ENCODE measurements around the gene CDK11B. TPM values are rescaled to one million over a fixed set of nuclear protein-coding genes. Genes with fewer than 3 reads are reported as not detected.

Gene CDK11B
- total RNA-seq, 1 experiment from 2014 or later, result 14.8 TPM

DNA sequence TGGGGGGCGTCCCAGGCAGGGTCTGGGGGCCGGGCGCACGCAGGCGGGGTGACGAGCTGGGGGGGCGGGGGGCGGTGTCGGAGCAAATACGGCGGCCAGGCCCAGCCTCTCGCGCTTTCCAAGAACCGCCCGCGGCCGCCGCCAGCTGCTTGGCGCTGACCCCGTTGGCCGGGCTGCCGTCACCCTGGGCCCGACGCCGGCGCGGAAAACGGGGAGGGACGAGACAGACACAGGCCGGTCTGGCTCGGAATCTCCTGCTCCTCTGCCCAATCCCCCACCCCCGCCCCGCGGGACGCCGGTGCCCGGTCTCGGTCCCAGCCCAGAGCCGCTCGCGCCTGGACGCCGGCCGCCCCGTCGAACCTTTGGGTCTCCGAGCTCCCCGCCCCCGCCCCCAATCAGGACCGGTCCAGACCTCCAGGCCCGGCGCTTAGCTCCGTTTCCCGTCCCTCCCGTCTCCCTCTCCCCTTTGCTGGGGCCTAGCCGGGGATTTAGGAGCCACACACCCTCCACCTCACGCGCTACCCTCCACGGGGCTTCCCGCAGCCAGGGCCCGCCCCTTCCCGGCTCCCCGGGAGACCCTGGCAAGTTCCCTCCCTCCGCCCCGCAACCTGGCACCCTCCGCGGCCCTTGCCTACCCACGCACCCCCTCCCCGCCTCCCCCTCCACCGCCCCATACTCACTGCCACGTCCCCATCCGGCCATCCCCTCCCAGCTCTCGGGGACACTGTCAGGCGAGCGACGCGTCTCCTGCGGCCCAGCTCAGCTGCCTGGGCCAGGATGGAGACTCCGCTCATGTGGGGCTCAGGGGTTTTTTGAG is 27.6 kb downstream of the CDK11B start:
- no peak for DNase-seq (ENCODE audit: low read depth in 1 of 2, low spot score in 2 of 2)
- H3K4me1 ChIP-seq (replicated peaks), result no peaks in the 10 kb centered on the region
- H3K27ac ChIP-seq, result no peak overlapping the region
- H3K9me3 ChIP-seq (replicated peaks), result no peaks in the 10 kb centered on the region
- no peaks in the 10 kb centered on the region for H3K27me3 ChIP-seq (replicated peaks)
- H3K36me3 ChIP-seq, result 0 out of 2 replicates have a peak, but pooled peaks cover 5% of the 10 kb centered on the region
- no peak overlapping the region for H3K4me3 ChIP-seq

DNA sequence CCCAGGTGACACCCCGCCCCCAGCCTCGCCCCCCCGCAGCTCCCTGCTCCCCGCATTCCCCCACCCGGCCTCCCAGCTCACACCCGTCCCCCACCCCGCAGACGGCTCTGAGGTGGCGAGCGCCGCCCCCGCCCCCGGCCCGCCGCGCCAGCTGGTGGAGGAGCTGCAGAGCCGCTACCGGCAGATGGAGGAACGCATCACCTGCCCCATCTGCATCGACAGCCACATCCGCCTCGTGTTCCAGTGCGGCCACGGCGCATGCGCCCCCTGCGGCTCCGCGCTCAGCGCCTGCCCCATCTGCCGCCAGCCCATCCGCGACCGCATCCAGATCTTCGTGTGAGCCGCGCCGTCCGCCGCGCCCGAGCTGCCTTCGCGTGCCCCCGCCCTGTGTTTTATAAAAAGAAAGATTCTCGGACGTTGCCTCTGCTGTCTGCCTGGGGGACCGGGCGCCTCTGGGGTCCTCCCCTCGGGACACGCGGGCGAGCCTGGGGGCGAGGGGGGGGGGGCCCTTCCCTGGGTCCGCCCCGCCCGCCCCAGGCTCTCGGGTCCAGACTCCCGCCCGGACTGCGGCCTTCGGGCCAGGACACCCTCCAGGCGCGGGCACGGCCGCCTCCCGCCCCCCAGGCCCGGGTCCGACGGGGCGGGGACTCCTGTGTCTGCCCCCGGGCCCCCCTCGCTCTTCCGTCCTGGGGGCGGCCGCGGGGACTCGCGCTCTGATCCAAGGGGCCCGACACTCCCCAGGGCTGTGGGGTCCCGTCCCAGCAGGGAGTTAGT is 28.4 kb downstream of the CDK11B start:
- DNase-seq (ENCODE audit: low read depth in 1 of 2, low spot score in 2 of 2), result no peak
- Histone ChIP-seq H3K9me3 (replicated peaks) (no peaks in the 10 kb centered on the region), H3K4me3 (no peak overlapping the region), H3K36me3 (0 out of 2 replicates have a peak, but pooled peaks cover 5% of the 10 kb centered on the region), H3K27ac (no peak overlapping the region), H3K4me1 (replicated peaks) (no peaks in the 10 kb centered on the region), H3K27me3 (replicated peaks) (no peaks in the 10 kb centered on the region)

GRCh38 chr1:1629430-1630190 is 29.2 kb downstream of the CDK11B start:
- H3K27me3 ChIP-seq (replicated peaks), result no peaks in the 10 kb centered on the region
- DNase-seq (ENCODE audit: low read depth in 1 of 2, low spot score in 2 of 2), result no peak
- no peak overlapping the region for H3K27ac ChIP-seq
- 0 out of 2 replicates have a peak, but pooled peaks cover 5% of the 10 kb centered on the region for H3K36me3 ChIP-seq
- no peak overlapping the region for H3K4me3 ChIP-seq
- H3K4me1 ChIP-seq (replicated peaks), result no peaks in the 10 kb centered on the region
- H3K9me3 ChIP-seq (replicated peaks), result no peaks in the 10 kb centered on the region

DNA sequence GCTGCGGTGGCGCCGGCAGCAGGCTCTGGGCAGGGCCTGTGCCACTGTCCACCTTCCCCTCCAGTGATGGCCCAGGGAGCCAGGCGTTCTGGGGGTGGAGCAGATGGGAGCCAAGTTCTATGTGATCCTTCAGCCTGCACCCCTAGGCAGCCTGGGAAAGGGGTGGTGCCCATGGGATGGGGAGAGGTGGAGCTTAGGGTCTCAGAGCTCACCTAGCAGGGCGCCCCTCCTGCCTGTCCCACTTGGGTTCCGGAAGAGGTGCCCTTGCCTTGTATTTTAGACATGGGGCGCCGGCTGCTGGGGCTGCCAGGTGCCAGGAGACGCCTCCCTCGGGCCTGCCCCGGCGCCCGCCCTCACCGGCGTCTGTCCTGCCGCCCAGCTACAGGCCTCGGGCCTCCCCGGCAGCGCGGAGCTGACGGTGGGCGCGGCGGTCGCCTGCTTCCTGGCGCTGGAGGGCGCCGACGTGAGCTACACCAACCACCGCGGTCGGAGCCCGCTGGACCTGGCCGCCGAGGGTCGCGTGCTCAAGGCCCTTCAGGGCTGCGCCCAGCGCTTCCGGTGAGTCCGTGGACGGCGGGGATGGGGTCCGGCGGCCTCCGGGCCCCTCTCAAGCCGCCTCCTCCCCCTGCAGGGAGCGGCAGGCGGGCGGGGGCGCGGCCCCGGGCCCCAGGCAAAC is 29.9 kb downstream of the CDK11B start:
- H3K27me3 ChIP-seq (replicated peaks), result no peaks in the 10 kb centered on the region
- no peak overlapping the region for H3K27ac ChIP-seq
- no peaks in the 10 kb centered on the region for H3K9me3 ChIP-seq (replicated peaks)
- H3K4me1 ChIP-seq (replicated peaks), result no peaks in the 10 kb centered on the region
- no peak overlapping the region for H3K4me3 ChIP-seq
- H3K36me3 ChIP-seq, result 0 out of 2 replicates have a peak, but pooled peaks cover 5% of the 10 kb centered on the region
- DNase-seq (ENCODE audit: low read depth in 1 of 2, low spot score in 2 of 2), result no peak

GRCh38 chr1:1627829-1628753 is 30.7 kb downstream of the CDK11B start:
- no peaks in the 10 kb centered on the region for H3K4me1 ChIP-seq (replicated peaks)
- H3K4me3 ChIP-seq, result no peak overlapping the region
- 0 out of 2 replicates have a peak, but pooled peaks cover 5% of the 10 kb centered on the region for H3K36me3 ChIP-seq
- no peaks in the 10 kb centered on the region for H3K27me3 ChIP-seq (replicated peaks)
- H3K9me3 ChIP-seq (replicated peaks), result no peaks in the 10 kb centered on the region
- no peak for DNase-seq (ENCODE audit: low read depth in 1 of 2, low spot score in 2 of 2)
- H3K27ac ChIP-seq, result no peak overlapping the region

DNA sequence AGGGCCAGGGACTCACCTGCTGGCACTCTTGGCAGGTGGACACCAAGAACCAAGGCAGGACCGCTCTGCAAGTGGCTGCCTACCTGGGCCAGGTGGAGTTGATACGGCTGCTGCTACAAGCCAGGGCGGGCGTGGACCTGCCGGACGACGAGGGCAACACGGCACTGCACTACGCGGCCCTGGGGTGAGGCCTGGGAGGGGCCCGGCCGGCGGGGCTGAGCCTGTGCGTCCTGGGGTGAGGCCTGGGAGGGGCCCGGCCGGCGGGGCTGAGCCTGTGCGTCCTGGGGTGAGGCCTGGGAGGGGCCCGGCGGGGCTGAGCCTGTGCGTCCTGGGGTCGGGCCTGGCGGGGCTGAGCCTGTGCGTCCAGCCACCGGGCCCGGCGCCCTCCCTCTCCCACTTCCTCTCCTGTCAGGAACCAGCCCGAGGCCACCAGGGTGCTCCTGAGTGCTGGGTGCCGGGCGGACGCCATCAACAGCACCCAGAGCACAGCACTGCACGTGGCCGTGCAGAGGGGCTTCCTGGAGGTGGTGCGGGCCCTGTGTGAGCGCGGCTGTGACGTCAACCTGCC is 31.5 kb downstream of the CDK11B start:
- Histone ChIP-seq H3K4me3 (no peak overlapping the region), H3K9me3 (replicated peaks) (no peaks in the 10 kb centered on the region), H3K27me3 (replicated peaks) (no peaks in the 10 kb centered on the region), H3K36me3 (0 out of 2 replicates have a peak, but pooled peaks cover 5% of the 10 kb centered on the region), H3K4me1 (replicated peaks) (no peaks in the 10 kb centered on the region), H3K27ac (no peak overlapping the region)
- no peak for DNase-seq (ENCODE audit: low read depth in 1 of 2, low spot score in 2 of 2)

DNA sequence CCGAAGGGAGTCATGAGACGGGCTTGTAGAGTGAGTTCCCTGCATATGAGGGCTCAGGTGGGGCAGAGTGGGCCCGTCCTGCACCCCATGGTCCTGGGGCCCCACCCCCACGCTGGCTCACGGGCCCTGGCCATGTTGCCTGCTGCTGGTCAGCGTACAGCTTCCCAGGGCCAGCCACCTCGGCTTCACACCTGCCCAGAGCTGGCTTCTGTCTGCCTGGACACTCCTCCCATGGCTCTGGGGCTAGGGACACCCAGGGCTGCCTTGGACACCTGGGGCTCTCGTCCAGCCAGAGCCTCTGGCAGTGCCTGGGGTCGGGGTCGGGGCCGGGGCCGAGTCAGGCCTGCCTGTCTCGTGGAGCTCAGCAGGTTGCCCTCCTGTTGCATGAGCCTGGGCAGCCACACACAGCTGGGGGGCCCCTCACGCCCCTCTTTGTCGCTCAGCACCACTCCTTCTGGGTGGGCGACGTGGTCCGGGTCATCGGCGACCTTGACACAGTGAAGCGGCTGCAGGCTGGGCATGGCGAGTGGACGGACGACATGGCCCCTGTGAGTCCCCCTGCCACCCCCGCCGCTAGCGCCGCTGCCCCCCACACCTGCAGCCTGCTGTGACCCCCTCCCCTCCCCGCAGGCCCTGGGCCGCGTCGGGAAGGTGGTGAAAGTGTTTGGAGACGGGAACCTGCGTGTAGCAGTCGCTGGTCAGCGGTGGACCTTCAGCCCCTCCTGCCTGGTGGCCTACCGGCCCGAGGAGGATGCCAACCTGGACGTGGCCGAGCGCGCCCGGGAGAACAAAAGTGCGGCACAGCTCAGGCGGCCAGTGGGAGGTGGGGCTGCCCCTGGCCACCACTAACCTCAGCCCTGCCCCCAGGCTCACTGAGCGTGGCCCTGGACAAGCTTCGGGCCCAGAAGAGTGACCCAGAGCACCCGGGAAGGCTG is 32.3 kb downstream of the CDK11B start:
- Histone ChIP-seq H3K36me3 (peaks cover 5% of the 10 kb centered on the region; the same call in 1 of the 2 replicates), H3K27me3 (replicated peaks) (no peaks in the 10 kb centered on the region), H3K9me3 (replicated peaks) (no peaks in the 10 kb centered on the region), H3K4me1 (replicated peaks) (no peaks in the 10 kb centered on the region), H3K27ac (no peak overlapping the region), H3K4me3 (no peak overlapping the region)
- DNase-seq (ENCODE audit: low read depth in 1 of 2, low spot score in 2 of 2), result no peak

DNA sequence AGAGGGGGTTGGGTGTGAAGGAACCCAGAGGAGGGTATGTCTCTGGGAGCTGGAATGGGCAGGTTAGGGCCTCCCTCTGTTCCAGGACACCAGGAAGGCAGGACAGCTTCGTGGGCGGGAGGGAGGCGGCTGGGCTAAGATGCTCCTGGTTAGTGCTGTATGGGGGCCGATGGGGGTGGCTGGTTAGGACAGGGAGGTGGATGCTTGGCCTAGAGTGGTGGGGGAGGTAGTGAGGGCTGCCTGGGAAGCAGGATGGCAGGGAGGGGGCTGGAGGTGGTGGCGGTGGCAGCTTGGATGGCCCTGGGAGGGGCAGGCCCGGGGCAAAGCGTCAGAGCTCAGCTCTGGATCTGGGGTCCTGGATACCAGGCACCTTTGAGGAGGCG is 33.0 kb downstream of the CDK11B start:
- H3K27me3 ChIP-seq (replicated peaks), result no peaks in the 10 kb centered on the region
- H3K4me1 ChIP-seq (replicated peaks), result no peaks in the 10 kb centered on the region
- H3K9me3 ChIP-seq (replicated peaks), result no peaks in the 10 kb centered on the region
- peaks cover 5% of the 10 kb centered on the region; the same call in 1 of the 2 replicates for H3K36me3 ChIP-seq
- no peak overlapping the region for H3K4me3 ChIP-seq
- no peak overlapping the region for H3K27ac ChIP-seq
- no peak for DNase-seq (ENCODE audit: low read depth in 1 of 2, low spot score in 2 of 2)

DNA sequence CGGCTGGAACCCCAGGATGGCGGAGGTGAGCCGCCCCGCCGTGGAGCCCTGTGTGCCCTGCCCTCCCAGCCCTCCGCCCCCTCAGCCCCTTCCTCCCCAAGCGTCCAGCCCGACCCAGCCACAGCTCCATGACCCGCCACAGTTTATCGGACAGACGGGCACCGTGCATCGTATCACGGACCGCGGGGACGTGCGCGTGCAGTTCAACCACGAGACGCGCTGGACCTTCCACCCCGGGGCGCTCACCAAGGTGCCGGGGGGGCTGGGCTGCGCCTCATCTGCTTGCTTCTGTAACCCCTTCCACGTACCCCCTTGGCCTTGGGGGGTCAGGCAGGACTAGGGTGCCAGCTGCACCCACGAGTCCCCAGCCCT is 33.4 kb downstream of the CDK11B start:
- H3K9me3 ChIP-seq (replicated peaks), result no peaks in the 10 kb centered on the region
- H3K36me3 ChIP-seq, result peaks cover 5% of the 10 kb centered on the region; the same call in 1 of the 2 replicates
- DNase-seq (ENCODE audit: low read depth in 1 of 2, low spot score in 2 of 2), result no peak
- no peaks in the 10 kb centered on the region for H3K4me1 ChIP-seq (replicated peaks)
- no peak overlapping the region for H3K4me3 ChIP-seq
- no peak overlapping the region for H3K27ac ChIP-seq
- no peaks in the 10 kb centered on the region for H3K27me3 ChIP-seq (replicated peaks)

DNA sequence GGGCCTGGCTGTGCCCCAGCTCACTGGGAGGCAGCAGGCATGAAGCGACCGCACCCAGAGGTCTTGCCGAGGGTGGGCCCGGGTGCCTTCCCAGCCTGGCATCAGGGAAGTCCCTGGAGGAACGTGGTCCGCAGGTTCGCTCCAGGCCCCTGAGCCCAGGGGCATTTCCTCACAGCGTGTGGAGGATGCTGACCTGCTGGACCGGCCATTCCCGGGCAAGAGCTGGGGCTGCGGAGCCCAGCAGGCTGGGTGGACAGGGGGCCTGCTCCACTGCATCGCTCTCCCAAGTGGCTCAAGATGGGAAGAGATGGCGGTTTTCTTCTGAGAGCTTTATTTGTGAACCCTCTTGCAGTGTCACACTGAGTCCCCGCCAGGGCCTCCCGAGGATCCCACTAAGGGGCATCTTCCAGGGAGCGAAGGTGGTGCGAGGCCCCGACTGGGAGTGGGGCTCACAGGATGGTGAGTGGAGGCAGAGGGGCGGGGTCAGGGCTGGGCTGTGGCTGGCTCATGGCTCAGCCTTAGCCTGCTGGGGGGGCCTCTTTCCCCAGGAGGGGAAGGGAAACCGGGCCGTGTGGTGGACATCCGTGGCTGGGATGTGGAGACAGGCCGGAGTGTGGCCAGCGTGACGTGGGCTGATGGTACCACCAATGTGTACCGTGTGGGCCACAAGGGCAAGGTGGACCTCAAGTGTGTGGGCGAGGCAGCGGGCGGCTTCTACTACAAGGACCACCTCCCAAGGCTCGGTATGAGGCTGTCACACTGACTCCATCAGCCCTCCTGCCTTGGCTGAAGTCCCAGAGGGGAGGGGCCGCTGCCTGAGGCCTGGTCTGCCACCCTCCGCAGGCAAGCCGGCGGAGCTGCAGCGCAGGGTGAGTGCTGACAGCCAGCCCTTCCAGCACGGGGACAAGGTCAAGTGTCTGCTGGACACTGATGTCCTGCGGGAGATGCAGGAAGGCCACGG is 34.1 kb downstream of the CDK11B start:
- no peak for DNase-seq (ENCODE audit: low read depth in 1 of 2, low spot score in 2 of 2)
- Histone ChIP-seq H3K27ac (no peak overlapping the region), H3K9me3 (replicated peaks) (no peaks in the 10 kb centered on the region), H3K36me3 (peaks cover 8% of the 10 kb centered on the region; the same call in 1 of the 2 replicates), H3K4me1 (replicated peaks) (no peaks in the 10 kb centered on the region), H3K27me3 (replicated peaks) (no peaks in the 10 kb centered on the region), H3K4me3 (no peak overlapping the region)
